SK-N-SH (cell line): ENCODE measurements around the gene IGSF5. TPM values are rescaled to one million over a fixed set of nuclear protein-coding genes. Genes with fewer than 3 reads are reported as not detected.

Experiments
- CTCF ChIA-PET: fragments of 300-600, 350-600 bp; formaldehyde crosslinking; extraction: SDS; loops from one replicate; lab custom pipeline; 2021; lab: Yijun Ruan, JAX
- POLR2A ChIA-PET: fragments of 350-600 bp; sonication (Branson Sonifier 250); formaldehyde crosslinking; extraction: SDS; loops from one replicate; lab custom pipeline; 2020; ENCODE audit warnings: antibody characterized with exemption, inconsistent platforms; lab: Yijun Ruan, JAX
- DNase-seq: peaks from one replicate; pipeline ENCODE4 v3.0.0; 2012
- H2AFZ ChIP-seq: fragments of 200-600 bp; sonication (generic); 2 replicates; pipeline ENCODE4 v1.8.1; 2016; ENCODE audit warnings: antibody characterized with exemption, mild to moderate bottlenecking, low read depth
- H3F3A ChIP-seq: fragments of 200-600 bp; sonication (generic); replicated peaks from 2 replicates; pipeline ENCODE3; 2016; ENCODE audit warnings: antibody characterized with exemption, mild to moderate bottlenecking; ENCODE audit not compliant: insufficient read depth
- H3K27ac ChIP-seq, 2 experiments: fragments of 200-500 bp in 1 of 2; fragments of 200-600 bp in 1 of 2; sonication (Bioruptor generic) in 1 of 2; sonication (generic), shearing (Covaris generic) in 1 of 2; 2 replicates each; pipeline versions ENCODE4 v1.5.1 to v1.6.1; 2014 to 2016; ENCODE audit warnings: low read depth in 2 of 2, inconsistent platforms in 1 of 2, low read length in 1 of 2, mild to moderate bottlenecking in 1 of 2, mixed read lengths in 1 of 2
- H3K27me3 ChIP-seq: fragments of 200-600 bp; sonication (generic), shearing (Covaris generic); 2 replicates; pipeline ENCODE4 v1.6.1; 2016; ENCODE audit warnings: mixed run types; ENCODE audit not compliant: insufficient read depth
- H3K36me3 ChIP-seq, 2 experiments: fragments of 200-500 bp in 1 of 2; fragments of 200-600 bp in 1 of 2; sonication (Bioruptor generic) in 1 of 2; sonication (generic) in 1 of 2; replicated peaks in 1 of 2; 2 replicates each; pipeline versions ENCODE3 to v1.5.1; 2014 to 2016; ENCODE audit warnings: low read length in 1 of 2, mild to moderate bottlenecking in 1 of 2; ENCODE audit not compliant: insufficient read depth in 2 of 2, control insufficient read depth in 1 of 2
- H3K4me1 ChIP-seq, 2 experiments: fragments of 200-500 bp in 1 of 2; fragments of 200-600 bp in 1 of 2; sonication (Bioruptor generic) in 1 of 2; sonication (generic), shearing (Covaris generic) in 1 of 2; 2 replicates each; pipeline versions ENCODE4 v1.5.1 to v1.6.1; 2014 to 2016; ENCODE audit warnings: low read depth in 1 of 2, low read length in 1 of 2, mixed run types in 1 of 2; ENCODE audit not compliant: insufficient read depth in 2 of 2, control insufficient read depth in 1 of 2
- H3K4me2 ChIP-seq: fragments of 200-600 bp; sonication (generic), shearing (Covaris generic); 2 replicates; pipeline ENCODE4 v1.6.1; 2017; ENCODE audit warnings: mixed run types
- H3K4me3 ChIP-seq, 2 experiments: fragments of 200-500 bp in 1 of 2; fragments of 200-600 bp in 1 of 2; sonication (Bioruptor generic) in 1 of 2; sonication (generic), shearing (Covaris generic) in 1 of 2; 2 replicates each; pipeline versions ENCODE4 v1.5.1 to v1.8.1; 2014 to 2016; ENCODE audit warnings: low read depth in 2 of 2, inconsistent platforms in 1 of 2, low read length in 1 of 2, mild to moderate bottlenecking in 1 of 2, mixed read lengths in 1 of 2, moderate library complexity in 1 of 2
- H3K79me2 ChIP-seq: fragments of 200-600 bp; sonication (generic); 2 replicates; pipeline ENCODE4 v1.8.1; 2017; ENCODE audit warnings: mild to moderate bottlenecking; ENCODE audit not compliant: insufficient read depth
- H3K9ac ChIP-seq: fragments of 200-600 bp; sonication (generic); 2 replicates; pipeline ENCODE4 v1.6.1; 2017; ENCODE audit warnings: mixed run types
- H3K9me2 ChIP-seq: fragments of 200-600 bp; sonication (generic); 2 replicates; pipeline ENCODE4 v1.6.1; 2017; ENCODE audit warnings: mixed run types
- H3K9me3 ChIP-seq: fragments of 200-600 bp; sonication (generic); 2 replicates; pipeline ENCODE4 v1.6.1; 2017; ENCODE audit warnings: mixed run types, mild to moderate bottlenecking, moderate library complexity
- H4K20me1 ChIP-seq: fragments of 200-600 bp; sonication (generic); 2 replicates; pipeline ENCODE4 v1.6.1; 2017; ENCODE audit warnings: mild to moderate bottlenecking, mixed run types; ENCODE audit not compliant: insufficient read depth
- CHD2 ChIP-seq: fragments of 150-350 bp; IDR thresholded peaks from 2 replicates; pipeline ENCODE4 v1.6.1; 2018; ENCODE audit warnings: low read length; ENCODE audit not compliant: partially characterized antibody
- ELF1 ChIP-seq: IDR thresholded peaks from 2 replicates; pipeline ENCODE4 v1.4.0; 2012
- FOSL2 ChIP-seq: IDR thresholded peaks from 2 replicates; pipeline ENCODE4 v1.4.0; 2012; ENCODE audit warnings: low read depth, mild to moderate bottlenecking, moderate library complexity, borderline replicate concordance
- GATA2 ChIP-seq: sonication (generic); formaldehyde crosslinking; IDR thresholded peaks from 2 replicates; pipeline ENCODE4 v1.5.0; 2020; ENCODE audit warnings: mild to moderate bottlenecking, missing genetic modification reagents
- MXI1 ChIP-seq: IDR thresholded peaks from 2 replicates; pipeline ENCODE4 v1.6.1; 2012; ENCODE audit warnings: mild to moderate bottlenecking, low read depth, low read length, improper control_type of control experiment
- NFIC ChIP-seq: IDR thresholded peaks from 2 replicates; pipeline ENCODE4 v1.4.0; 2012; ENCODE audit warnings: borderline replicate concordance
- NRF1 ChIP-seq: IDR thresholded peaks from 2 replicates; pipeline ENCODE4 v1.6.1; 2012; ENCODE audit warnings: low read depth, mild to moderate bottlenecking, low read length
- PBX3 ChIP-seq: IDR thresholded peaks from 2 replicates; pipeline ENCODE4; 2012
- POLR2AphosphoS5 ChIP-seq: IDR thresholded peaks from 2 replicates; pipeline ENCODE4 v1.6.1; 2012; ENCODE audit warnings: low read depth, low read length
- RCOR1 ChIP-seq: fragments of 150-350 bp; IDR thresholded peaks from 2 replicates; pipeline ENCODE4 v1.6.1; 2017; ENCODE audit warnings: antibody characterized with exemption, low read length
- TCF12 ChIP-seq: IDR thresholded peaks from 2 replicates; pipeline ENCODE4 v1.4.0; 2012
- WGBS: methylation state at CpG from one replicate; pipeline ENCODE4 v1.1.6; 2017; ENCODE audit warnings: low lambda C conversion rate; 5-methylcytosine and 5-hydroxymethylcytosine counted together
- polyA plus RNA-seq, 3 experiments: library from polyadenylated mRNA; depleted of rRNA; stranded (reverse); fragments of >200 nt; gene quantifications; 2 replicates each; pipeline ENCODE4 v1.2.3, GENCODE V29; 2012
- TF ChIP-seq, protein P1 (sequence below): IDR thresholded peaks from 2 replicates; pipeline ENCODE4 v1.6.1; 2012; ENCODE audit warnings: mild to moderate bottlenecking, low read depth, low read length, moderate library complexity
- TF ChIP-seq, protein P2 (sequence below): IDR thresholded peaks from 2 replicates; pipeline ENCODE4 v1.4.0; 2012; ENCODE audit warnings: low read depth, borderline replicate concordance

IGSF5 gene
- polyA plus RNA-seq, 1 of the 3 experiments (the other 2 are of a cell fraction), result 0.08 TPM

DNA sequence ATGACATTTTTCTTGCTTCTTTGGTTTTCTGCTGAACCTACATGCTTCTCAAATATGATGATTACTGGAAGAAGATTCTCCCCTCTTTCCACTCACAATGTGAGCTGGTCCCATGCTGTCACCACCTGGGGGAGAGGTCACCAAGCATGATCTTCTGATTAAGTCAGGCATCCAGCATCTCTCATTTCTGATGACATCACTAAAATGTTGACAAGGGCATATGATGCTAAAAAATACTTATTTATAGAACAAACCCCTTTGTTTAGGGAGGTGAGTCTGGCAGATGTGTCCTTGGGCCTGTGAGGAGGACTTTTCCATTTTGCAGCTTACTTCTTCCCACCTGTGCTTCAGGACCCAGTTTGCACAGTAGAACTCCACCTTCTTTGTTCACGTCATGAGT lies 80.3 kb downstream of the IGSF5 start (continued):
- TF ChIP-seq, protein P1, sequence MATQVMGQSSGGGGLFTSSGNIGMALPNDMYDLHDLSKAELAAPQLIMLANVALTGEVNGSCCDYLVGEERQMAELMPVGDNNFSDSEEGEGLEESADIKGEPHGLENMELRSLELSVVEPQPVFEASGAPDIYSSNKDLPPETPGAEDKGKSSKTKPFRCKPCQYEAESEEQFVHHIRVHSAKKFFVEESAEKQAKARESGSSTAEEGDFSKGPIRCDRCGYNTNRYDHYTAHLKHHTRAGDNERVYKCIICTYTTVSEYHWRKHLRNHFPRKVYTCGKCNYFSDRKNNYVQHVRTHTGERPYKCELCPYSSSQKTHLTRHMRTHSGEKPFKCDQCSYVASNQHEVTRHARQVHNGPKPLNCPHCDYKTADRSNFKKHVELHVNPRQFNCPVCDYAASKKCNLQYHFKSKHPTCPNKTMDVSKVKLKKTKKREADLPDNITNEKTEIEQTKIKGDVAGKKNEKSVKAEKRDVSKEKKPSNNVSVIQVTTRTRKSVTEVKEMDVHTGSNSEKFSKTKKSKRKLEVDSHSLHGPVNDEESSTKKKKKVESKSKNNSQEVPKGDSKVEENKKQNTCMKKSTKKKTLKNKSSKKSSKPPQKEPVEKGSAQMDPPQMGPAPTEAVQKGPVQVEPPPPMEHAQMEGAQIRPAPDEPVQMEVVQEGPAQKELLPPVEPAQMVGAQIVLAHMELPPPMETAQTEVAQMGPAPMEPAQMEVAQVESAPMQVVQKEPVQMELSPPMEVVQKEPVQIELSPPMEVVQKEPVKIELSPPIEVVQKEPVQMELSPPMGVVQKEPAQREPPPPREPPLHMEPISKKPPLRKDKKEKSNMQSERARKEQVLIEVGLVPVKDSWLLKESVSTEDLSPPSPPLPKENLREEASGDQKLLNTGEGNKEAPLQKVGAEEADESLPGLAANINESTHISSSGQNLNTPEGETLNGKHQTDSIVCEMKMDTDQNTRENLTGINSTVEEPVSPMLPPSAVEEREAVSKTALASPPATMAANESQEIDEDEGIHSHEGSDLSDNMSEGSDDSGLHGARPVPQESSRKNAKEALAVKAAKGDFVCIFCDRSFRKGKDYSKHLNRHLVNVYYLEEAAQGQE, result no peak
- TF ChIP-seq, protein P2, sequence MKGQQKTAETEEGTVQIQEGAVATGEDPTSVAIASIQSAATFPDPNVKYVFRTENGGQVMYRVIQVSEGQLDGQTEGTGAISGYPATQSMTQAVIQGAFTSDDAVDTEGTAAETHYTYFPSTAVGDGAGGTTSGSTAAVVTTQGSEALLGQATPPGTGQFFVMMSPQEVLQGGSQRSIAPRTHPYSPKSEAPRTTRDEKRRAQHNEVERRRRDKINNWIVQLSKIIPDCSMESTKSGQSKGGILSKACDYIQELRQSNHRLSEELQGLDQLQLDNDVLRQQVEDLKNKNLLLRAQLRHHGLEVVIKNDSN, result no peak
- TF ChIP-seq NFIC, result no peak
- no peak for TF ChIP-seq GATA2
- TF ChIP-seq, all 33 proteins: peak for 0

DNA sequence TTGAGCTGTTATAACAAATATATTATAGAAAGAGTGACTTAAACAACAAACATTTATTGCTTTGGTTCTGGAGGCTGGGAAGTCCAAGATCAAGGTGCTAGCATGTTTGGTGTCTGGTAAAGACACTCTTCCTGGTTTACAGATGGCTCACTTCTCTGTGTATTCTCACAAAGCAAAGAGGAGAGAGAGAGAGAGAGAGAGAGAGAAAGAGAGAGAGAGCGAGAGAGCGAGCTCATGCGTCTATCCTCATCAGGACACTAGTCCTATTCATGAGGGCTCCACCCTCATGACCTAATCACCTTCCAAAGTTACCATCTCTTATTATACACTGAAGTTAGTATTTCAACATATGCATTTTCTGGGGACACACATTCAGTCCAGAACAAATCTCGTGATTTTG lies 89.6 kb downstream of the IGSF5 start:
- no peak overlapping the region for H3K9ac ChIP-seq
- H3K4me1 ChIP-seq, result no peaks in the 10 kb centered on the region
- H3K27me3 ChIP-seq, result no peaks in the 10 kb centered on the region
- POLR2A ChIA-PET, result no interaction called here
- H2AFZ ChIP-seq, result no peak overlapping the region
- no peaks in the 10 kb centered on the region for H3K36me3 ChIP-seq
- H3K4me2 ChIP-seq, result no peak overlapping the region
- TF ChIP-seq PBX3, result no peak
- TF ChIP-seq NRF1, result no peak
- no peak for TF ChIP-seq RCOR1
- no peak for TF ChIP-seq CHD2
- TF ChIP-seq FOSL2, result no peak
- no peak for TF ChIP-seq POLR2AphosphoS5
- no peak for TF ChIP-seq MXI1
- TF ChIP-seq ELF1, result no peak
- TF ChIP-seq TCF12, result no peak
- TF ChIP-seq, all 33 proteins: peak for 0
- 0 out of 2 replicates have a peak, but pooled peaks cover 5% of the 10 kb centered on the region for H3K9me3 ChIP-seq
- DNase-seq, result no peak
- no peak overlapping the region for H3K27ac ChIP-seq
- H3K4me3 ChIP-seq, result no peak overlapping the region
- no peaks in the 10 kb centered on the region for H4K20me1 ChIP-seq
- no peaks in the 10 kb centered on the region for H3K9me2 ChIP-seq
- H3F3A ChIP-seq, result no peaks in the 10 kb centered on the region
- CTCF ChIA-PET, result interaction anchor here (1.3 kb wide), 1 partner anchor 46 kb away, joined by 3 read pairs; no protein-coding TSS in a partner anchor
- 28% methylated on average over 4 of the region's 4 CpGs for WGBS
- no peaks in the 10 kb centered on the region for H3K79me2 ChIP-seq
